HAP-1 (cell line): ENCODE results near the gene SLC24A3.

Experiments used
- DNase-seq, 2 experiments: peaks; one replicate each; pipeline ENCODE4 v3.0.0-alpha.2; 2016 to 2020; ENCODE audit warnings: low spot score in 2 of 2
- H3K27me3 ChIP-seq: fragments of 250-450 bp; sonication (Bioruptor Pico); 2 replicates; pipeline ENCODE4 v1.5.1; 2020; ENCODE audit warnings: low read depth, mild to moderate bottlenecking, moderate library complexity
- H3K36me3 ChIP-seq: fragments of 250-450 bp; sonication (Bioruptor Pico); replicated peaks from 2 replicates; pipeline ENCODE4 v1.5.1; 2020; ENCODE audit warnings: mild to moderate bottlenecking
- H3K4me1 ChIP-seq: fragments of 250-450 bp; sonication (Bioruptor Pico); 2 replicates; pipeline ENCODE4 v1.5.1; 2020; ENCODE audit warnings: mild to moderate bottlenecking
- H3K4me3 ChIP-seq: fragments of 250-450 bp; sonication (Bioruptor Pico); 2 replicates; pipeline ENCODE4 v1.5.1; 2020; ENCODE audit warnings: mild to moderate bottlenecking, moderate library complexity
- H3K9me3 ChIP-seq: fragments of 250-450 bp; sonication (Bioruptor Pico); 2 replicates; pipeline ENCODE4 v1.5.1; 2020; ENCODE audit warnings: mild to moderate bottlenecking, moderate library complexity
- in situ Hi-C: fragments of 300-500 bp; cut with MboI; formaldehyde crosslinking; loops from 3 replicates; pipeline ENCODE4 v1.14.3; 2020; ENCODE audit warnings: low sequenced_read_pairs, inconsistent platforms, mixed read lengths

The SLC24A3 gene

DNA sequence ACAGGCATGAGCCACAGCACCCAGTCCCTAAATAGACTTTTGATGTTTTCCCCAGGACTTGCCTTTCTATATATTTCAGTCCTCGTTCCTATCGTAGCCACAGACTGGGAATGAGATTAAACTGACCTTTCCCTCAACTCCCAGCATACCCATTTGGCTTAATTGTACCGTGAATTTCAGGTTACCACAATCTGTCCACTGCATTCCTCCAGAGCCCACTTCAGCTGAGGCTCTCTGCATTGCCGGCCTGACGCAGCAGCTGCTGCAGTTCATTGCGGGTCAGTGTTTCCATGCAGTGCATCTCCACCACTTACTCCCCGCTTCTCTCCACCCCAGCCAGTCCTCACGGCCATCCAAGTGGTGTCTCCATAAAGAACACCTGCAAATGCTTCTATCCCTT is 442.5 kb downstream of the SLC24A3 start:
- H3K27me3 ChIP-seq, result no peaks in the 10 kb centered on the region
- no peaks in the 10 kb centered on the region for H3K4me1 ChIP-seq
- H3K9me3 ChIP-seq, result no peaks in the 10 kb centered on the region
- no peak overlapping the region for H3K4me3 ChIP-seq
- no peak for DNase-seq
- in situ Hi-C loops, result loop anchor here (25.0 kb wide), 3 partner anchors 443 to 1018 kb away; partner anchors contain the start of genes SCP2D1 and SLC24A3
- no peaks in the 10 kb centered on the region for H3K36me3 ChIP-seq

DNA sequence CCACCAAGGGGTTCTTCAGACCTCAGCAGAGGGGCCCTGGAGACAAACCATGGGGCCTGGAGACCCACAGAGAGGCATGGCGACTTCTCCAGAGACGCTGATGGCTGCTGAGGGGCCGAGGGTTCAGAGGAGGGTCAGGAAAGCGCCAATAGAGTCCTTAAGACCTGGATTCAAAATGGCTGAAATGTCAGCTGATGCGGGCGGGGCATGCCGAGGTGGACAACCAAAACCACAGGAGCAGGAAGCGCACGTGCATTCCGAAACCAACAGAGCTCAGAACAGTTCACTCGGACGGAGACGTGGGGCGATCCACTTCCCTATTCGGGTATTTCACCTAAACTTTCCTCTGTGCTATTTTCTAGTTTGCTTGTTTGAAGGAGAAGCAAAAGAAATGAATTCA is 445.7 kb downstream of the SLC24A3 start:
- in situ Hi-C loops, result loop anchor here (25.0 kb wide), 3 partner anchors 446 to 1021 kb away; partner anchors contain the start of genes SCP2D1 and SLC24A3

DNA sequence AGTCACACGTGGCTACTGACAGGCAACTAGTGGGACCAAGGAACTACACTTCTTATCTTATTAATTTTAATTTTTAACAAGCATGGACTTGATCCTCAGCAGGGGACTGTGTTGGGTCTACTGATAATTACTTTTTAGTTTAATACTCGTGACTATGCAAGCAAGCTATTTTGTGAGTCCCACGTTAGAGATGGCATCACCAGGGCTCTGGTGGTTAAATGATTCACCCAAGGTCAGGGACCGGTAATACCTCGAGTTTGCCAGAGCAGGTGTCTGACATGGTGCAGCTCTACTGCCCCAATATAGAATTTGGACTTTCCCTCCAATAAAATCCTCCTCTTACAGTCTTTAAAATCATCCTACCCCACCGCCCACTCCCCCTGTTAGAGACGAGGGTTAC is 447.0 kb downstream of the SLC24A3 start:
- DNase-seq, result no peak
- peaks cover 7% of the 10 kb centered on the region; the same call in 1 of the 2 replicates for H3K27me3 ChIP-seq
- H3K9me3 ChIP-seq, result no peaks in the 10 kb centered on the region
- H3K4me1 ChIP-seq, result no peaks in the 10 kb centered on the region
- in situ Hi-C loops, result loop anchor here (25.0 kb wide), 3 partner anchors 447 to 1022 kb away; partner anchors contain the start of genes SCP2D1 and SLC24A3
- H3K36me3 ChIP-seq, result no peaks in the 10 kb centered on the region
- no peak overlapping the region for H3K4me3 ChIP-seq

More for the DNA sequence above, 445.7 kb downstream of the SLC24A3 start:
- Histone ChIP-seq H3K4me3 (no peak overlapping the region), H3K27me3 (peaks cover 2% of the 10 kb centered on the region; the same call in 1 of the 2 replicates), H3K4me1 (no peaks in the 10 kb centered on the region), H3K36me3 (no peaks in the 10 kb centered on the region), H3K9me3 (no peaks in the 10 kb centered on the region)
- no peak for DNase-seq

DNA sequence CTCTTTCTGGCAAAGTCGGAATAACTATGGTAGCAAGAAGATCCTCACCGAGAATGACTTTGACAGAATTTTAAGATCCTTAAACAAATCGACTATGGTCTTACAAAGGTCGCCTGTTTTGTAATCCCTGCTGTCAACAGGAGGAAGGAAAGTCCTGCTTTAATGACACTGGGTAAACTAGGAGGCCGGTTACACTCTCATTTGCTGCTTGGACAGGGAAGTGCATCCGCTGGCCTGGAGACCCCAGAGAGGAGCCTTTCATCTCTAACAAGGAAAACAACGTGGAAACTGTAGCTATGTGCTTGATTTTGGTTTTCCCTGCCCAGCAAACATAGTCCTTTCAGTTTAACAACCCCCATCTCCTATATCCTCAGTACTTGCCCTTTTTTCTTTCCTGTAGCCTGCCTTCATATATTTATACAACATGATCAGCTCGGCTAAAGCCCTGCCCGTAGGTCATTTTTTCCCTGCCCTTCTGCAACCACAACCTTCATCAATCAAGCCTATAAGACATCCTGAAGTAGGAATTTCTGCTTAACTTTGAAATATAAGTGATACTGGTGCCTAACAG is 448.5 kb downstream of the SLC24A3 start:
- H3K27me3 ChIP-seq, result peaks cover 7% of the 10 kb centered on the region; the same call in 1 of the 2 replicates
- no peaks in the 10 kb centered on the region for H3K9me3 ChIP-seq
- in situ Hi-C loops, result loop anchor here (25.0 kb wide), 3 partner anchors 449 to 1024 kb away; partner anchors contain the start of genes SCP2D1 and SLC24A3
- H3K4me3 ChIP-seq, result no peak overlapping the region
- H3K36me3 ChIP-seq, result no peaks in the 10 kb centered on the region
- no peak for DNase-seq
- no peaks in the 10 kb centered on the region for H3K4me1 ChIP-seq

DNA sequence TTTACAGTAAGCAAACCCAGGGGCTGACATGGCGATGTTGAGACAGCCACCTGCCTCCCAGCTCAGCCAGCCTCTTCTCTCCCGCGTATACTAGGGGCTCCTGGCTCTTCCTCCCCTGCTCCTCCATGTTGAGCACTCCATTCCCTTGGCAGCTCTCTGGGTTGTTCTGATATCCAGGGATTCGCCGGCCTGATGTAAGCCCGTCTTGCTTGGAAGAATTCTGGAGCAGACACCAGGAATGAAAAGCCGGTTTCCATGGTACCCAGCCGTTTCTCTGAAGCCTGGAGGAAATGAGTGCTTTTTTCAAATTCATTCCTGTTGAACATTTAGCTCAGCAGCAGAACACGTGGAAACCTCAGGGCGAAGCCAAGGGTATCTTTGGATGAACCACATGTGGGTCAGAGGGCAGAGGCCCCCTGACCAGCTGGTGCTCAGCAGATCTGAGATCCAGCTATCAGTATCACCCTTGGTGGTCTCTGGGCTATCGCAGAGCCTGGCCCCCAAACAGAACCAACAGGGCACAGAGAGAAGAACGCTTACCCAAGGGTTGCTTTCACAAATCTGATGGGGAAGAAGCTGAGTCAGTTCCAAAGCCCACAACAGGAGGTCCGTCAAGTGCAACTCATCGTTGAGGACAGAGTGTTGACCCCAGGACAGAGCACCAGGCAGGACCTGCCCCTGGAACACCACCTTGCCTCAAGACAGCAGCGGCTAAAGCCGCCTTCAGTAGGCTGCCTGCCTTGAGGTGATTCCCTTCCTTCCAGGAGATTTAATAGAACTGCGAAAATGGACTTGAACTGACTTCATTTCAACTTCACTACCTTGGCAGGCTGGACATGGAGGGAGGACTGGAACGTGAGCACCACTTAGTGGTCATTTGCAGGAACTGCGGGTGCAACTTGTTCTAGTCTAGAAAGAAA is 449.5 kb downstream of the SLC24A3 start:
- Histone ChIP-seq H3K27me3 (peaks cover 7% of the 10 kb centered on the region; the same call in 1 of the 2 replicates), H3K9me3 (no peaks in the 10 kb centered on the region), H3K36me3 (no peaks in the 10 kb centered on the region), H3K4me3 (no peak overlapping the region), H3K4me1 (no peaks in the 10 kb centered on the region)
- in situ Hi-C loops, result loop anchor here (25.0 kb wide), 3 partner anchors 450 to 1025 kb away; partner anchors contain the start of genes SCP2D1 and SLC24A3
- peak; percentile 40 to 67 for DNase-seq

DNA sequence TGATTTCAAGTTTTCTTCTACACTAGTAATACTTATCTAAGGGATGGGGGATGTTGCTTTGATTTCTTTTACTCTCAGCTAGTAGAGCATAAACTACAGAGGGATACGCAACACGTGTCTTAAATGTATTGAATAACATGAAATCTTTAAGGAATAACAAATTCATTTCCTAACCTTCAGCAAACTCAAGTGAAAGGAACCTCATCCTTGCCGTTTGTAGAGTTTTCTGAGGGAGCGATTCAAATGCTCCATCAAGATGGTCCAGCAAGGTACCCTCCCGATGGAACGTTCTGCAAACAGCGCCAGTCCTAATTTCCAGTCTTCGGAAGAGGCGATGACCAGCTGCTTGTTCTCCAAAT is 450.2 kb downstream of the SLC24A3 start:
- peaks cover 7% of the 10 kb centered on the region; the same call in 1 of the 2 replicates for H3K27me3 ChIP-seq
- in situ Hi-C loops, result loop anchor here (25.0 kb wide), 3 partner anchors 450 to 1025 kb away; partner anchors contain the start of genes SCP2D1 and SLC24A3

DNA sequence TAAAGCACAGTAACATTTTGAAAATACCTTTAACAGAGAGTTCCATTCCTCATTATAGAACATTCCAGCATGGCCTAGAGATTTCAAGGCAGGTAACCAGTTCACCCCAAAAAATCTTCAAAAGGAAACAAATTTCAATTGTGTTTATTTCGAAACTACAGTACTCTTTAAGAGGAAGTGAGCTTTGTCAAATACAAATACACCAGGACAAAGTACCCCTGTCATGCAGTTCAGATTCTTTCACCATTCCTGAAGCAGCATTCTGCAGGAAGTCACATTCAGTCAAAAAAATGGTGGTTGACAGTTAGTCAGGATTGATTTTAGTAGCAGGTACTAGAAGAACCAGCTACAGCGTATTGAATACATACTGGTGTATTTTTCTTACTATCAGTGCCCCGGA is 456.0 kb downstream of the SLC24A3 start:
- no peak for DNase-seq
- in situ Hi-C loops, result loop anchor here (25.0 kb wide), 3 partner anchors 456 to 1031 kb away; partner anchors contain the start of genes SCP2D1 and SLC24A3
- no peaks in the 10 kb centered on the region for H3K9me3 ChIP-seq
- 0 out of 2 replicates have a peak, but pooled peaks cover 5% of the 10 kb centered on the region for H3K27me3 ChIP-seq
- H3K4me1 ChIP-seq, result no peaks in the 10 kb centered on the region
- H3K36me3 ChIP-seq, result no peaks in the 10 kb centered on the region
- no peak overlapping the region for H3K4me3 ChIP-seq

More for the DNA sequence above, 450.2 kb downstream of the SLC24A3 start:
- Histone ChIP-seq H3K4me3 (no peak overlapping the region), H3K4me1 (no peaks in the 10 kb centered on the region), H3K36me3 (no peaks in the 10 kb centered on the region), H3K9me3 (no peaks in the 10 kb centered on the region)
- no peak for DNase-seq

DNA sequence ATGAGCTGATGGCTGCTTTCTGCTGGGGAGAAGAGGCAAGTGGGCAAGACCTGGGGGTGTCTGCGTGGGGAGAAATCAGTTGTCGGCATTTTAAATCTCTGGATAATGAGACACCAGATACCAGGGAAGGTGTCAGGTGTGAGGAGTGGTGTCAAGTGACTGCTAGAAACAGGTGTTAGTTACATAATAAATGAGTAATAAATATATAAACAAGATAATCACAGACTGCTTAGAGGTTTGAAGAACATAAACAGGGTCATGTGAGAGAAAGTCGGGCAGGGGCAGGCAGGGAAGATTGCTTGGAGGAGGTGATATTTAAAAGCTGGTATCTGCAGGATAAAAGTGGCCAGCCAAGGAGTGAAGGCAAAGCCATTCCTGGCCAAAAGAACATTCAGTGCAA is 458.4 kb downstream of the SLC24A3 start:
- DNase-seq, result no peak
- Histone ChIP-seq H3K9me3 (no peaks in the 10 kb centered on the region), H3K4me1 (no peaks in the 10 kb centered on the region), H3K4me3 (no peak overlapping the region), H3K36me3 (no peaks in the 10 kb centered on the region), H3K27me3 (no peaks in the 10 kb centered on the region)
- in situ Hi-C loops, result loop anchor here (25.0 kb wide), 3 partner anchors 459 to 1034 kb away; partner anchors contain the start of genes SCP2D1 and SLC24A3

DNA sequence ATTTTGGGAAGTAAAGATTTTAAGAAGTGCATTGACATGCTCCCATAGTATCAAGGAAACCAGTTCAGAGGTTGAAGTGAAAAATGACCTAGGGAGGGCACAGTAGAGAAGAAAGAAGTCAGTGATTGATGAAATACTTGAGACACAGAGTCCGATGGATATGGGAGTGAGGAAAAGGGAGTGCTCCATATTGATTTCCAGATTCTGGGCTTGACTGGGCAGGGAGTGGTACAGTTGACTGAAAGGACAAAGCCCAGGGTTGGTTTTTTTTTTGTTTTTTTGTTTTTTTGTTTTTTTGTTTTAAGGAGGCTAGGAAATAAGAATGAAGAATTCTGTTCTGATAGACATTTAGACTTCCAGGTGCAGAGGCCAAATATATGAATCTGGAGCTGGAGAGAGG is 458.9 kb downstream of the SLC24A3 start:
- in situ Hi-C loops, result loop anchor here (25.0 kb wide), 3 partner anchors 459 to 1034 kb away; partner anchors contain the start of genes SCP2D1 and SLC24A3
- no peak overlapping the region for H3K4me3 ChIP-seq
- no peaks in the 10 kb centered on the region for H3K9me3 ChIP-seq
- DNase-seq, result no peak
- H3K27me3 ChIP-seq, result no peaks in the 10 kb centered on the region
- H3K36me3 ChIP-seq, result no peaks in the 10 kb centered on the region
- H3K4me1 ChIP-seq, result no peaks in the 10 kb centered on the region

DNA sequence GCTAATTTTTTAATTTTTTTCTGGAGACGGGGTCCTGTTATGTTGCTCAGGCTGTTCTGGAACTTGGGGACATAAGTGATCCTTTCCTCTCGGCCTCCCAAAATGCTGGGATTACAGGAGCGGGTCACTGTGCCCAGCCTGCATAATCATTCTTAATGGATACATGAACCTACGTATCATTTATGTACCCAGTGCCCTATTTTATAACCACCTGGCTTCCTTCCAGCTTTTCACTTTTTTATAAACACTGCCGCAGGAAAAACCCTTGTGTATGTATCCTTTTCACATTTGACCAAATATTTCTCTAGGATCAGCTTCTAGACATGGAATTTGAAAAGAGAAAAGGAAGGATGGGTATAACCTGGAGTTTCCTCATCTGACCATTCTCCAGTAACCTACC is 460.1 kb downstream of the SLC24A3 start:
- no peak for DNase-seq
- Histone ChIP-seq H3K36me3 (no peaks in the 10 kb centered on the region), H3K9me3 (no peaks in the 10 kb centered on the region), H3K27me3 (no peaks in the 10 kb centered on the region), H3K4me1 (no peaks in the 10 kb centered on the region), H3K4me3 (no peak overlapping the region)
- in situ Hi-C loops, result loop anchor here (25.0 kb wide), 3 partner anchors 460 to 1035 kb away; partner anchors contain the start of genes SCP2D1 and SLC24A3

DNA sequence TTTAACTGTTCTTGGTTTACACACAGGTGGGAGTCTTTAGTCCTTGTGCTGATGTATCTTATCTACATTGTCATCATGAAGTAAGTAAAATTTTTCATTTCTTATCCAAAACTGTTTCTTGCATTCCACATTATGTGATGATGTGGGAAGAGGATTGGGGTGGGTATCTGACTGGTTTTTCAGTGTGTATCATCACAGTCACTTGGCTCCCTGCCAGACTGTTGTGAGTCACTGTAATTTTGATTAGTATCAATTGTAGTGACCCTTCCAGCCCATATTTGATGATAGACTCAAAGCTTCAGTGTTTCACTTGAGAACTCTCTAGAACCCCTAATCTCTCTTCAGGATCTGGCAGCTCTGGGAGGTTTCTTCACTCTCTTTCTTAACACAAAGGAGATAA is 461.1 kb downstream of the SLC24A3 start:
- DNase-seq, result no peak
- in situ Hi-C loops, result loop anchor here (25.0 kb wide), 3 partner anchors 461 to 1036 kb away; partner anchors contain the start of genes SCP2D1 and SLC24A3
- Histone ChIP-seq H3K27me3 (no peaks in the 10 kb centered on the region), H3K4me1 (no peaks in the 10 kb centered on the region), H3K4me3 (no peak overlapping the region), H3K9me3 (no peaks in the 10 kb centered on the region), H3K36me3 (no peaks in the 10 kb centered on the region)

DNA sequence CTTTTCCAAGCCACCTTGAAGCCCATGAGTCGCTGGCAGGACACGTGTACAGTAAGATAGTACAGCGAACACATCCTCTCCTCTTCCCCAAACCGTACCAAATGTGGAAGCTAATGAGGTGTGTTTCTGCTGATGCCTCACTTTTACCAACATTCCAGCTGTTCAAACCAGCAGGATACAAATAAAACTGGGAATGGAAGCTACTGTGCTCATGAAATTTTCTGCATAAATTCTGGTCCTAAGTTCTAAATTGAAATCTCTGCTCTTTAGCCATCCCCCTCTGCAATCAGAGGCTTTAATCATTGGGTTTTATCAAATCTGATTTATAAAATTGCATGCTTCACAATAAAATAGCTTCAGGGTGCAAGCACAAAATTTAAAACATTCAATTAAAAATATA is 463.8 kb downstream of the SLC24A3 start:
- no peaks in the 10 kb centered on the region for H3K9me3 ChIP-seq
- H3K4me1 ChIP-seq, result no peaks in the 10 kb centered on the region
- H3K27me3 ChIP-seq, result no peaks in the 10 kb centered on the region
- in situ Hi-C loops, result loop anchor here (25.0 kb wide), 1 partner anchor 311 kb away; no protein-coding TSS in a partner anchor
- no peak for DNase-seq
- H3K4me3 ChIP-seq, result no peak overlapping the region
- no peaks in the 10 kb centered on the region for H3K36me3 ChIP-seq

DNA sequence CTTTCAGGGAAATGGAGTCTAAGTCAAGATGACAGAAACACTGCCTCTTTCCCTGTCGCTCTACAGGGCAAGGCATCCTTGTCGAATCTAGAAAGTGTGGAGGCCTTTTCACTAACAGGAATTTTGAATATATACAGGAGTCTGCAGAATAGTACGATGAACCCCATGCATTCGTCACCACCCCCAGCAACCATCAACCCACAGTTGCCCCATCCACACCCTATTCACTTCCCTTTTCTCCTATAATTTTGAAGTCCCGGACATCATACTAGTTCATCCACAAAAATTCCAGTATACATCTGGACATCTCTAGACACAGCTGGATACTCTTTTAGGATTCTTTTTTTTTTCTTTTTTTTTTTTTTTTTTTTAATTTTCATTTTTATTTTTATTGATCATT is 464.9 kb downstream of the SLC24A3 start:
- H3K4me3 ChIP-seq, result no peak overlapping the region
- H3K4me1 ChIP-seq, result no peaks in the 10 kb centered on the region
- H3K36me3 ChIP-seq, result no peaks in the 10 kb centered on the region
- H3K27me3 ChIP-seq, result no peaks in the 10 kb centered on the region
- in situ Hi-C loops, result loop anchor here (25.0 kb wide), 1 partner anchor 310 kb away; no protein-coding TSS in a partner anchor
- DNase-seq, result no peak
- H3K9me3 ChIP-seq, result no peaks in the 10 kb centered on the region
